ENCODE results near the gene ARRDC5.
"Not testable (repeated sequence)": the region's sequence is repeated elsewhere in the genome, so short reads cannot be mapped to it uniquely, and the experiment has no call there.

The ARRDC5 gene

DNA sequence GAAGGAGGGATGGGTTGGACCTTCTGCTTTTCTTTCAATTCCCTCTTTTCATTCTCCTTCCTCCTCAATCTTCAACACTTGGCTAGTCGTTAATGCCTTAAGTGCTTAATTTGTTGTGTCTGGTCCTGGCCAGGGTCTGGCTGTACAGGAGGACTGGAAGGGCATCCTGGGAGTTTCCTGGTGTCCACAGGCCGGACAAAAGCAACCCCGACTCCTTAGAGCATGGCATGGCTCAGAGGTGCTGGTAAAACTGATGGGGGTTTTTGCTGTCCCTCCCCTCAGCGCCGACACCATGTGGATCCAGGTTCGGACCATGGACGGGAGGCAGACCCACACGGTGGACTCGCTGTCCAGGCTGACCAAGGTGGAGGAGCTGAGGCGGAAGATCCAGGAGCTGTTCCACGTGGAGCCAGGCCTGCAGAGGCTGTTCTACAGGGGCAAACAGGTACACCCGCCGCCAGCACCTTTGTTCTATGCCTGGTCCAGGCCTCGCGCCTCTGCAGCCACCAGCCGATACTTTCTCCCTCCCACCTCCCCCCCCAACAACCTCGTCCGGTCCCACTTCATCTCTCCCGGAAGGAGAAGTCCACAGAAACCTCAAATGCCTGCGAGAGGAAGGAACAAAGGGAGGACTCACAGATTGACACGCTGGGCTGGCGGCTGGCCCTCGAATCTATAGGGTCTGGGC lies 8.0 kb upstream of the ARRDC5 start:
- in situ Hi-C loops (cut with MboI; ENCODE audit: low sequenced_read_pairs) = no loop called here

GRCh38 chr19:4909897-4910593 lies 7.3 kb upstream of the ARRDC5 start:
- in situ Hi-C loops (cut with MboI; ENCODE audit: low sequenced_read_pairs) = no loop called here

- in situ Hi-C loops (cut with MboI; ENCODE audit: low sequenced_read_pairs) = no loop called here
These were observed 6.6 kb upstream of the ARRDC5 start, which contains the start of gene UHRF1 for GRCh38 chr19:4909156-4909896. TSS of gene UHRF1 (plus strand) at chr19:4909501. CDS start at chr19:4910886, 1,385 bp downstream.

GRCh38 chr19:4908781-4909155 lies 6.1 kb upstream of the ARRDC5 start:
- in situ Hi-C loops (cut with MboI; ENCODE audit: low sequenced_read_pairs) = no loop called here

GRCh38 chr19:4908360-4908759 lies 5.7 kb upstream of the ARRDC5 start:
- in situ Hi-C loops (cut with MboI; ENCODE audit: low sequenced_read_pairs) = no loop called here

GRCh38 chr19:4906963-4907362 lies 4.3 kb upstream of the ARRDC5 start:
- in situ Hi-C loops (cut with MboI; ENCODE audit: low sequenced_read_pairs) = no loop called here

GRCh38 chr19:4904481-4904880 lies 1.8 kb upstream of the ARRDC5 start:
- in situ Hi-C loops (cut with MboI; ENCODE audit: low sequenced_read_pairs) = no loop called here

- in situ Hi-C loops (cut with MboI; ENCODE audit: low sequenced_read_pairs) = not testable (repeated sequence)
These were observed 1.8 kb downstream of the ARRDC5 start for GRCh38 chr19:4900879-4901278.

GRCh38 chr19:4897146-4897545 lies 5.5 kb downstream of the ARRDC5 start:
- in situ Hi-C loops (cut with MboI; ENCODE audit: low sequenced_read_pairs) = no loop called here

DNA sequence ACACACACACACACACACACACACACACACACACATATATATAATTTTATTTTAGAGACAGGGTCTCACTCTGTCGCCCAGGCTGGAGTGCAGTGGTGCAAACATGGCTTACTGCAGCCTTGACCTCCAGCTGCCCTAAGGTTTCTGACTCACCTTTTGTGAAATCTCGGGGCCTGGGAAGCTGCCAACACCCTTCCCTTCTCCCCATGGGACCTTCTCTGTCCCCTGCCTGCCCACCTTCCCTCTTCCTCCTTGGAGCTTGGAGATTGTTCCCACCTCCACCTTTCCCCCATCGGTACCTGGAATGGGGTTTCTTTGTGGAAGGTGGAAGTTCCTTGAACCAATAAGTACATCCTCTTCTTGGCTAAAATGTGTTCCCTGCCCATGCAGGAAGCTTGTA lies 6.3 kb downstream of the ARRDC5 start:
- in situ Hi-C loops (cut with MboI; ENCODE audit: low sequenced_read_pairs) = no loop called here

DNA sequence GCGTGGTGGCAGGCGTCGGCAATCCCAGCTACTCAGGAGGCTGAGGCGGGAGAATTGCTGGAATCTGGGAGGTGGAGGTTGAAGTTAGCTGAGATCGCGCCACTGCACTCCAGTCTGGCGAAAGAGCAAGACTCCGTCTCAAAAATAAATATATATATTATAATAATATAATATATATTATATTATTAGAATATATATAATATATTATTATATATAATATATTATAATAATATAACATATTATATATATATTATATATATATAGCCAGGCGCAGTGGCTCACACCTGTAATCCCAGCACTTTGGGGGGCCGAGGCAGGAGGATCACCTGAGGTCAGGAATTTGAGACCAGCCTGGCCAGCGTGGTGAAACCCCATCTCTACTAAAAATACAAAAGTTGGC lies 9.7 kb downstream of the ARRDC5 start:
- in situ Hi-C loops (cut with MboI; ENCODE audit: low sequenced_read_pairs) = not testable (repeated sequence)

- in situ Hi-C loops (cut with MboI; ENCODE audit: low sequenced_read_pairs) = no loop called here
These were observed 11.6 kb downstream of the ARRDC5 start for GRCh38 chr19:4891066-4891465.

- in situ Hi-C loops (cut with MboI; ENCODE audit: low sequenced_read_pairs) = no loop called here
These were observed 13.5 kb downstream of the ARRDC5 start for GRCh38 chr19:4889034-4889815.

GRCh38 chr19:4887803-4888202 lies 14.9 kb downstream of the ARRDC5 start:
- in situ Hi-C loops (cut with MboI; ENCODE audit: low sequenced_read_pairs) = not testable (repeated sequence)

GRCh38 chr19:4884993-4885392 lies 17.7 kb downstream of the ARRDC5 start:
- in situ Hi-C loops (cut with MboI; ENCODE audit: low sequenced_read_pairs) = not testable (repeated sequence)

- in situ Hi-C loops (cut with MboI; ENCODE audit: low sequenced_read_pairs) = not testable (repeated sequence)
These were observed 19.8 kb downstream of the ARRDC5 start for GRCh38 chr19:4882874-4883273.

DNA sequence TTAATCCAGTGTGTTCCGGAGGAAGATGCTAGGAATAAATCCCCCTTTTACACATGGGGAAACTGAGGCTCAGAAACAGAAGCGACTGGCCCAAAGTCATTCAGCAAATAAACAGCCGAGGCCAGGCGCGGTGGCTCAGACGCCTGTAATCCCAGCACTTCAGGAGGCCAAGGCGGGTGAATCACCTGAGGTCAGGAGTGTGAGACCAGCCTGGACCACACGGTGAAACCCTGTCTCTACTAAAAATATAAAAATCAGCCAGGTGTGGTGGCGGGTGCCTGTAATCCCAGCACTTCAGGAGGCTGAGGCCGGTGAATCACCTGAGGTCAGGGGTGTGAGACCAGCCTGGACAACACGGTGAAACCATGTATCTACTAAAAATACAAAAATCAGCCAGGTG lies 23.7 kb downstream of the ARRDC5 start:
- in situ Hi-C loops (cut with MboI; ENCODE audit: low sequenced_read_pairs) = no loop called here

DNA sequence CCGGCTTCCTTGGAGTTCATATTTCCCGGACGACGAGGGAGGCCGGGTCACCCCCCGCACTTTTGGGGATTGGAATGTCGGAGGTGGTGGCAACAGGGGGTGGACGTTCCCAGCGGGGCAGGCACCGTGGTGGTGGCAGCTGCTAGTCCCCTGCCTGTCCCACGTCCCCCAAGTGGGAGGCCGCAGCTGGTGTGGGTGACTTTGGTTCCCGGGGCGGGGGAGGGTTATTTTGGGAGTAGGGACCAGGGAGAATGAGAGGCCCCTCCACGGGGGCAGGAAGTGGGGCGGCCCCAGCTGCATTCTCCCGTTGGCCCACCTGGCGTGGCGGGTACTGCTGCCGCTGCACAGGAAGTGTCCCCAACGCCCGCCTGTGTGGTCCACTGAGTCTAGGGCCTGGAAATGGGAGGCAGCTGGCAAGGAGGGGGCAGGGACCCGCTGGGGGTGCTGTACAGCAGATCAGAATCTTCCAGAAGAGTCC lies 24.2 kb downstream of the ARRDC5 start:
- in situ Hi-C loops (cut with MboI; ENCODE audit: low sequenced_read_pairs) = no loop called here

DNA sequence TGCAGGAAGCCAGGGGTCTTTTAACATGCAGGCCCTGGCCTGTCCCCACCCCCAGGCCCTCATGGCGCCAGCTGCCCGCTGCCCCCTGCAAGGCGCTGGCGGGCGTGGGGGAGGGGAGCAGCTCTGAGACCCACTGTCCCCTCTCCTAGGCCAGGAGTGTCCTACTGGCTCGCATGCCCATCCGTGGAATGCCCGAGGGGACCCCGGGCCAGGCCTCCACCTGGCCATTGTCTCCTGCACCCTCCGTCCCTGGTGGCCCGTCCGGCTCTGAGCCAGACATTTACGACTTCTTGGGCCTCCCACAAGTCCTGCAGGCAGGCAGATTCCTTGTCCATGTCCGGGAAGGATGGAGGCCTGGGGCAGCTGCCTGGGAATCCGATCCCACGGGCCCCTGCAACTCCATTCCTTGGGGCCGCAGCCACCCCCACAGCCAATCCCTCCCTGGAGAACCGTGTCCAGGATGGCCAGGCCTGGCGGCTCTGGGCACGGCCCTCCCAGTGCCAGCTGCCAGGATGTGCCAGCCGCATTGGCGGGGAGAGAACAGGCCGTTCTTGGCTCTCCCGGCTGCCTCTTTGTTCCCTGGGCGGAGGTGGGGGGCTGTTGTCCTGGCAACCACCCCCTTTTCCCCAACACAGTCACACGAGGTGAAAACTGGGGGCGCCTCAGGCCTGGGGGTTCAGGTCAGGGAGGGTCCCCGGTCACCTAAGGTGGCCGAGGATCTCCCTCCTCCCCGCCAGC lies 24.8 kb downstream of the ARRDC5 start:
- in situ Hi-C loops (cut with MboI; ENCODE audit: low sequenced_read_pairs) = no loop called here

DNA sequence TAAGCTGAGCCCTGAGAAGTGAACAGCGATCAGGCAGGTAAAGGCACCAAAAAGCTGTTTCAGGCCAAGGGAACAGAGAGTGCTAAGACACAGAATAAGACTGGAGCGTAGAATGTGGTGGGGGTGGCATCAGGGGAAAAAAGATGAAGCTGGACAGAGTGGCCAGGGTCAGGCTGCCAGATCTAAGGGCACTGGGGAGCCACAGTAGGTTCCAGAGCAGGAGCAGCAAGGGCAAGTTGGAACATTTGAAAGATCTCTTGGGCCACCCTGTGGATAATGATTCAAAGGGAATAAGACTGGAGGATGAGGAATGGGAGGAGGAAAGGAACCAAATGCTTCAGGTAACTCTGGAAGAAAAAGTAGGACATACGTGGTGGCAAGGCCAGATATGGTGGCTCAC lies 28.8 kb downstream of the ARRDC5 start:
- in situ Hi-C loops (cut with MboI; ENCODE audit: low sequenced_read_pairs) = no loop called here

All from HL-60/S4 (cell line).